HG02571 (cell line): ENCODE measurements around the gene GSTT4.
"Not testable (repeated sequence)": the region's sequence is repeated elsewhere in the genome, so short reads cannot be mapped to it uniquely, and the experiment has no call there.

Experiments used
- ATAC-seq: cut with Tn5 transposase; IDR thresholded peaks from one replicate; pipeline ENCODE4 v1.9.1; 2021; ENCODE audit warnings: mild to moderate bottlenecking, moderate library complexity; ENCODE audit not compliant: unreplicated experiment

Gene GSTT4

GRCh38 chr22:23954193-23954990 lies 50.9 kb downstream of the GSTT4 start:
- not testable (repeated sequence) for ATAC-seq

- not testable (repeated sequence) for ATAC-seq
These were observed 51.8 kb downstream of the GSTT4 start for GRCh38 chr22:23953485-23953884.

DNA sequence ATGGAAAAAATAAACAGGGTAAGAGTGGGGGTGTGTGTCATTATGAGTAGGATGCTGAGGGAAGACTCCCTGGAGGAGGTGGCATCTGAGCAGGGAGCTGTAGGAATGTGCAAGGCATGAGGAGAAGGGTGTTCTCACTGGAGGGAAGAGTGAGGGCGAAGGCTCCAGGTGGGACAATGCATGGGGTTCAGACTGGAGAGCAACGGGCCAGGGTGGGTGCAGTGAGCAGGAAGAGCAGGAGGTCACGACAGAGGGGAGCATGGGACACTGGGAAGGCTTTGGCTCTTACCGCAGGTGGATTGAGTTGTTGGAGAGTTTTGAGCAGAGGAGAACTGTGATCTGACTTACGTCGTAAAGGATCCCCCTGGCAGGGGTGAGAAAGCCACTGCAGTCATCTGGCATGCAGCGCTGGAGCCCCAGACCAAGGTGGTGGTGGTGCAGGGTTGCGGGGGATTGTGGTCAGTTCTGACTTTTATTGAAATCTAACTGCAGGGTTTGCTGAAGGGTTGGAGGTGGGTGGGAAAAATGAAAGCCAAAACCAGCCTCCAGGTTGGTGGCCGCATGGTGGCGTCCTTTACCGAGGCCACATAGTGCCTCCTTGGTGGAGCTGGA lies 52.4 kb downstream of the GSTT4 start:
- not testable (repeated sequence) for ATAC-seq

GRCh38 chr22:23951383-23951782 lies 53.9 kb downstream of the GSTT4 start:
- not testable (repeated sequence) for ATAC-seq

GRCh38 chr22:23949764-23950163 lies 55.5 kb downstream of the GSTT4 start:
- not testable (repeated sequence) for ATAC-seq
